GM19467 (cell line): ENCODE results near the gene CLASP2.
"Not testable (repeated sequence)": the region's sequence is repeated elsewhere in the genome, so short reads cannot be mapped to it uniquely, and the experiment has no call there.

ENCODE experiments used
- ATAC-seq: cut with Tn5 transposase; IDR thresholded peaks from one replicate; pipeline ENCODE4 v1.9.1; 2021; ENCODE audit warnings: mild to moderate bottlenecking, moderate library complexity; ENCODE audit not compliant: unreplicated experiment

Gene CLASP2

DNA sequence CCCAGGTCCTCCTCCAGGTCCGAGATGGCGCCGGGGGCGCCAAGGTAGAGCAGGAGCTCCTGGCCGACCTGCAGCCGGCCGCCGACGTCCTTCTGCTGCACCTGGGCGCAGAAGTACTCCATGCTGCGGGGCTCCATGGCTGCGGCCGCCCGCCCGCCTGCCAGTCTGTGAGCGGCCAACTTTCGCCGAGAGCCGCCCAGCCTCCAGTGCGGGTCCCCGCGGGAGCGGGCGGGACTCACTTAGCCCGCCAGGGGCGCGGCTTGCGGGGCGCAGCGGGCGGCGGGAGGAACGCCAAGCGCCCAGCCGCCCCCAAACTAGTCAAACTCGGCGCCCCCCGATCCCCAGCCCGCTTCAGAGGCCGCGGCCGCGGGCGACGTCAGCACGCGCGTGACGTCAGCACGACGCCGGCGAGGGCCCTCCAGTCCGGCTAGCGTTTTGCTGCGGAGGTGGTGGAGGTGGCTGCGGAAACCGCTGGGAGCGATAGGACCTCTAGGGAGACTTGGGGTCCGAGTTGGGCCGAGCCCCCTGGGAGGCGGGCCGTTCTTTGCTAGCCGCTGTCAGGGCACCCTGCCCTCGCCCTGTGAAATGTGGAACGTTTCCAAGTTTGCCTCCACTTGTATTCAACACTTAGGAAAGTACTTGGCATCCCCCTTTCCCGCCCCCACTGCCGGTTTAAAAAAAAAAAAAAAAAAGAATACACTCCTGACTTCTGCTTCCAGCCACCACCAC is at the start of gene CLASP2:
Gene CLASP2 (minus strand): TSS at position 389 of the 729 bp plus-strand sequence. CDS start 252 bp downstream, at position 137.
- peak; percentile 92 for ATAC-seq

DNA sequence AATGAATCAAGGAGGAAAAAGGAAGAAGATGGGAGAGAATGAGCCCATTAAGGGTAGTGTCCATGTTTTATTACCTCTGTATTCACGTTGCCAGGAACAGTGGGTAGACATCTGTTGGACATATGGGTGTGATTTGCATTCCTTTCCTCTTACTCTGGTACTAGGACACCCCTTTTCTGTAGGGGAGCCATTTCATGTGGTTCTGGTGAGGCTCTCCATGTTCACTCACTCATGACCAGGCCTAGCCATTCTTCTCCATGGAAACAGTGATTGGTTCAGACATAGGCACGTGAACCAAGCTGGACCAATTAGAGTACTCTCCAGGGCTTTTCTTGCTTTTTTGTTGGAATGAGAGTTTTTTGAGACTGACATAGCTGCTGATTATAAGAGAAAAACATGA is 40.8 kb upstream of the CLASP2 start:
- no peak for ATAC-seq

DNA sequence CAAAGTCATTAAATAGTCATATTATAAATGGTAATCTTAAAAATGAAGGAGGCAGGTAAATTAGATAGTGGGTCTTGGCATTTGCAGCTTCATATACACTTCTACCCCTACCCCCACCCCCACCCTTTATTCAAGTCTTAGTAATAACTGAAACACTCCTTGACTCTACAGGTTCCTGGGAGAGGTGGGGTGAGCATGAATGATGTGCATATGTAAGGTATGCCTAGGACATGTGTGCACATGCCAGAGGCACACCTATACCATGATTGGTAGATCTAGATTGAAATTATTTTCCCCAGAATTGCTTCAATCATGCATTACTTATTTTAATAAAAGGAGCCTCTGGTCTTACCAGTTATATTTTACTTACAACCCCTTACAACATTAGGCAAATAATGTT is 40.2 kb upstream of the CLASP2 start:
- ATAC-seq, result no peak

DNA sequence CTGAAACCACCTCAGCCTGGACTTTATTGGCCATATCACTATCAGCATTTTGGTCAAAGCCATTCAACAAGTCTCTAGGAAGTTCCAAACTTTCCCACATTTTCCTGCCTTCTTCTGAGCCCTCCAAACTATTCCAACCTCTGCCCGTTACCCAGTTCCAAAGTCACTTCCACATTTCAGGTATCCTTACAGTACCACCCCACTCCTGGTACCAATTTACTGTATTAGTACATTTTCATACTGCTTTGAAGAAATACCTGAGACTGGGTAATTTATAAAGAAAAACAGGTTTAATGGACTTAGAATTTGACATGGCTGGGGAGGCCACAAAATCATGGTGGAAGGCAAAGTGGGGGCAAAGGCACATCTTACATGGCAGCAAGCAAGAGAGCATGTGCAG is 36.3 kb upstream of the CLASP2 start:
- not testable (repeated sequence) for ATAC-seq

DNA sequence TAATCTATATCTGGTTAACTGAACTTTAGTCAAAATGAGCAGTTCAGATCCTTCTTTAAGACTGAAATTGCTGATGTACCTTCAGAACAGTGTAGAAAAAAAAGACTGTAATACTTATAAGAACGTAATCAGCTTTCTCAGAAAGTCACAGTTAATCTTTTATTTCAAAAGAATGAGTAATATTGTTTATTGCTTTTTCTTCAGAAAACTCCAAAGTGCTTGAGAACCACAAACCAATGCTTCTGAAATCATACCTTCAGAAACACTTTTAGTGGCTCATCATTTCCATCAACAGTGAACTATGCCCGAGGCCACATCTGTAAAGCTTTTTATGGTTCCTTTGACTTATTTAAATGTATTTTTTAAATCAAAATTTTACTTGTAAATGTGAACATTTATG is 33.3 kb upstream of the CLASP2 start:
- no peak for ATAC-seq

DNA sequence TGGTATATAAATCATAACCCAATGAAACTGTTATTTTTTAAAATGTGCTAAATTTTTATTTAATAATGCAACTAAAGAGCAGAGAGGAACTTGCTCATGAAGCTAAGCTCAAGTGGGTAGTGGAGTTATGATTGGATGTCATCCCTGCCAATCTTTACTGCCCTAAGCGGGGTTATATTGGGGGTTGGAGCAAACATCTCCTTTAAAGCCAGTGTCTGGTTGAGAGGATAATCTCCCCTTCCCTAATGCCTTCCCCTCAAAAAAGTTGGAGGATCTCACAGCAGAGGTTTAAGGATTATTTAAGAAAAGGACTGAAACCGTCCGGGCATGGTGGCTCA is 32.1 kb upstream of the CLASP2 start:
- no peak for ATAC-seq

DNA sequence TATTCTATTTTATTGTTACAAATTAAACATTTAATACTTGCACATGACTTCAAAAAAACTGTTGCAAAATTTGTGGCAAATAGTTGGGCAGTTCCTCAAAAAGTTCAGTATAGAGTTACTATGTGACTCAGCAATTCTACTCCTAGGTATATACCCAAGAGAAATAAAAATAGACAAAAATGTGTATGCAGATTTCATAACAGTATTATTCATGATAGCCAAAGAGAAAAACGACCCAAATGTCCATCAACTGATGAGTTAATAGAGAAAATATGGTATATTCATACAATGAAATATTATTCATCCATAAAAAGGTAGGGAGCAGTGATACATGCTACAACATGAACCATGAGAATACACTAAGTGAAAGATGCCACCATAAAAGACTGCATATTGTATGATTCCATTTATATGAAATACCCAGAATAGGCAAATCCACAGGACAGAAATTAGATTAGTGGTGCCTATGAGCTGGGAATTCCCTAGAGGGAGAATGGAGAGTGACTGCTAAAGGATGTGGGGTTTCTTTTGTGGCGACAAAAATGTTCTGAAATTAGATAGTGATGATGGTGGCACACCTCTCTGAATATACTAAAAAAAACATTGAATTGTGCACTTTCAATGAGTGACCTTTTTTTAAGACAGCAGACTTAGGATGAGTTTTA is 31.6 kb upstream of the CLASP2 start:
- no peak for ATAC-seq

DNA sequence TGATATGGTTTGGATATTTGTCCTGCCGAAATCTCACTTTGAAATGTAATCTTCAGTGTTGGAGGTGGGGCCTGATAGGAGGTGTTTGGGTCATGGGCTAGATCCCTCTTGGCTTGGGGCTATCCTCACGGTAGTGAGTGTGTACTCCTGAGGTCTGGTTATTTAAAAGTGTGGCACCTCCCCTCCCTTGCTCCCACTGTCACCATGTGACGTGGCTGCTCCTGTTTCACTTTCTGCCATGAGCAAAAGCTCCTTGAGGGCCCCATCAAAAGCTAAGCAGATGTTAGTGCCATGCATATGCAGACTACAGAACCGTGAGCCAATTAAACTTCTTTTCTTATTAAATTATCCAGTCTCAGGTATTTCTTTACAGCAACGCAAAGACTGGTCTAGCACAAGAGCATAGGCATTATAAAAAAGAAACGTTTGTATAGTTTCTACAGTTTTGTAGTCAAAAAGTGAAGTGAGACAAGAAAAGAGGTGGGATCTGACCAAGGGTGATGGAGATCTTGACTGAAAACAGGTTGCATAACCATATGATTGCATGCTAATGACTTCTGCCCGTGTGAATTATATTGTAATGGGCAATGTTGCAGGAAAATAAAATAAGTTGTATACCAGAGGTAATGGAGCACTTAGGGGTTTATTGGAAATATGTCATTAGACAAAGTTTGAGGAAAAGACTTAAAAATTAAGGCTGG is 28.5 kb upstream of the CLASP2 start:
- peak; percentile 55 for ATAC-seq

DNA sequence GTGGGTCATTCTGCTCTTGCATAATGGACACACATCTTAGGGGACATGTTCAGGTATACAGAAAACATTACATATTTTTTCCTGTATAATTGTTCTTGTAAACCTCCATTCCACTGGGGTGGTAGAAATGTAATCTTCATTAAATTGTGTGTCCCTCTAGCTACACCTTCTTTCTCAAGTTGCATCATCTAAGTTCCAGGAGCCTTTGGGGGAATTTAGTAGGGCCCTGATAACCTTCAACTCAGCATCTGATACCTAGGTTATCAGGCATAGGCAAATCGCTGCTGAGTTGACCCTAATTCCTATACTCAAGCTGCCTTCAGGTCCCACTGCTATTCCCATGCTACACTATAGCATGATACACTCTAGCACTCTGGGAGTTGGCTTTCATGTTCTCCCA is 19.1 kb upstream of the CLASP2 start:
- ATAC-seq, result no peak

DNA sequence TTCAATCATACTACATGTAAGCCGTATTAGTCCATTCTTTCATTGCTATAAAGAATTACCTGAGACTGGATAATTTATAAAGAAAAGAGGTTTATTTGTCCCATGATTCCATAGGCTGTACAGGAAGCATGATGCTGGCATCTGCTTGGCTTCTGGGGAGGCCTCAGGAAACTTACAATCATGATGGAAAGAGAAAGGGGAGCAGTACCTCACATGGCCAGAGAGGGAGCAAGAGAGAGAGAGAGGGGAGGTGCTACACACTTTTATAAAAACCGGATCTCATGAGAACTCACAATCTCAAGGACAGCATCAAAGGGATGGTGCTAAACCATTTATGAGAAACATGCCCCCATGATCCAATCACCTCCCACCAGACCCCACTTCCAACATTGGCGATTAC is 14.3 kb upstream of the CLASP2 start:
- no peak for ATAC-seq

DNA sequence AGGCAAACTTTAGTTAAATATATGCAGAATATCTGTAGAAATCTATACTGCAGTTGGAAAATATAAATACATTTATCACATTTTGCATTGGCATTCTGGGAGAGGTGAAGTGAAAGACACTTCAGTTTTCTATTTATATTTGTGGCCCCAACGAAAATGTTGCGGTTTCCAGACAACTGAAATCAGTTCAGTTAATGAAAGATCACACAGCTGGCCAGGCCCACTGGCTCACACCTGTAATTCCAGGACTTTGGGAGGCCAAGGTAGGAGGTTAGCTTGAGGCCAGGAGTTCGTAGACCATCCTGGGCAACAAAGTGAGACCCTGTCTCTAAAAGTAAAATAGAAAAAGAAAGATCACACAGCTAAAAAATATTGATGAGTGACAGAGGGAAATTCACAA is 11.9 kb upstream of the CLASP2 start:
- peak; percentile 56 for ATAC-seq

DNA sequence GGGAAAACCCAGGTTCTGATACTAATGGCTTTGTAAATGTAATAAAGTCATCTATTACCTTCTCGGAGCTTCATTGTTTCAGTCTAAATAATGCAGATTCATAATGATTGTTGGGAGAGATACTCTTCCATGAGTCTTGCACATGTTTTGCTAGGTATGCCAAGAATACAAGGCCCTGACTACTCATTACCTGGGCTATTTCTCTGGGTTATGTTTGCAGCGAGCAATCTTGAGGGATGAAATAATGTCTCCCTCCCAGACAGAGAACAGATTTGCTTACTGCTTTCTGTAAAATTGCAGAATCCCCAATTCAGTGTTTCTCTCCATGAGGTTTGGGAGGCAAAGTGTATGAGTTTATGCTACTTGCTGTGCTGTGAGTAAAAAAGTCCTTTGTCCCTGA is 6.2 kb upstream of the CLASP2 start:
- no peak for ATAC-seq

DNA sequence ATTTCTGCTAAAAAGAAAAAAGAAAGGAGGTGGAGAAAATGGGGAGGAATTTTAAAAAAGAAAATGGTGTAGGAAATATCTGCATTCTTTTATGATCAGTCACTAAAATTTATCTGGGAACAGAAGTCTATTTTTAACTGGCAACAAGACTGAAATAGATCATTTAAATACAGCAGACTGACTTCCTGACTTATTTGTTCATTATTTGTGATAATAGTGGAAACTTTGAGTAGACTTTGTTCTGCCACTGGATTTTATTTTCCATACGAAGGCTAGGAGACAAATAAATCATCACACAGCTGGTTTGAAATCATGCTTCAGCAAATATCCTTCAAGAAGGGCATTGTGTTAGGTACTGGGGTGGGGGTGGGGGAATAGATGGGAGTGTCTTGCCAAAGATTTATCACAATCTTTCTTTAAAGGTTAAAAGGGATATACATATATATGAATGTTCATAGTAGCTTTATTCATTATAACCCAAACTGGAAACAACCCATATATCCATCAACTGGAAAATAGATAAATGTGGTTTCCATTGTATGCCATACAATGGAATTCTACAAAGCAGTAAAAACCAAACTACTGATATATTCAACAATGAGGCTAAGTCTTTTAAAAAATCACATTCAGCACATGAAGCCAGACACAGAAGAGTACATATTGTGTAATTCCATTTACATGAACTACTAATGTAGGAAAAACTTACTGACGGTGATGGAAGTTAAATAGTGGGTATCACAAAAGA is 4.7 kb upstream of the CLASP2 start:
- ATAC-seq, result no peak

DNA sequence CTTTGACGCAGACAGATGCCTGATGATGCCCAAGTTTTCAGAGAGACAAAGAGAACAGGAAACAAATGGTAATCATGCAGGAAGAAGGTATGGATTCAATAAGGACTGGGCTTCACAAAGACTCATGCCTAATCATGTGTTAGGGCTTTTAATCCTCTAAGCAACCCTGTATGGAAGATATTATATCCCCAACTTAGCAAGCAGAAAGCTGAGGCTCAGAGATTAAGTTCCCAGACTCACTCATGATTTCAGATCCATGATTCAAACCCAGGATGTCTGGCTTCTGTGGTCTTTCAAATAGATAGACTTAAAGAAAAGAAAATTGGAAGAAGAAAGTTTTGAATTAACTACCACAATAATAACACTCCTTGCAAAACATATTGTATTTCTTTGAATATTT is 4.1 kb upstream of the CLASP2 start:
- no peak for ATAC-seq

DNA sequence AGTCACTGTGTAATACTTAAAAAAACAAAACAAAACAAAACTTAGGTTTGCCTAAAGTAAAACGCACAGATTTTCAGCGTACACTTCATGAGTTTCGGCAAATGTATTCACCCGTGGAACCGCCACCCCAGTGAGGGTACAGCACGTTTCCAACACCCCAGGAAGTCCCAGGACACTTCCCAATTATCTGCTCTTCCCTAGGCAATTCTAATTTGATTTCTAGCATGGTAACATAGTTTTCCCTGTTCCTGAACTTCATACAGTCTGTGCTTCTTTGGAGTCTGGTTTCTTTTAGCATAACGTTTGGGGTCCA is 497 bp upstream of the CLASP2 start:
- ATAC-seq, result no peak

DNA sequence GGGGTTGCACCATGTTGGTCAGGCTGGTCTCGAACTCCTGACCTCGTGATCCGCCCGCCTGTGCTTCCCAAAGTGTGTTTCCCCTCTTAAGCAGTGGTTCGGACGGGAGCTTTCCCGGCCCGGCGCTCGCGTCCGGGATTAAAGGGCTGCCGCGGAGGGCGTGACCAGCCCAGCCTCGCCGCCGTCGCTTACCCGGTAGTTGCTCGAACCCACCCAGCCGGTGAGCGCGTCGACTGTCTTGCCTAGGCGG is 513 bp downstream of the CLASP2 start:
- peak; percentile 62 for ATAC-seq

DNA sequence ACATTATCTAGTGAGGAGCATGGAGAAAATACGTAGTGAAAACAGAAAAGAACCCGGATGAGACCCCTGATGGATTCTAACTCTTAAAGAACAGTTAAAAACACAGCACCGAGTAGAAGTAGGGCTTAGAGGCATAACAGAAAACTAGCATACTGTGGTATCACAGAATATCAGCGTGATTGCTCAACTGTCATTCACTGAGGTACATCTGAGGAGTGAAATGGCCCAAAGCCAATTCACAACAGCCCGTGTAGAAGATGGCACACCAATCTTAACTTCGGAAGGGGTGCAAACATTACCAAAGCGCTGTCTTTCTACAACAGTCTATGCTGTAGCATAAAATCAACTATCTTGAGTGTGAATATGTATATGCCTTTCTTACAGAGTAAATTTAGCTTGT is 1.8 kb downstream of the CLASP2 start:
- no peak for ATAC-seq

DNA sequence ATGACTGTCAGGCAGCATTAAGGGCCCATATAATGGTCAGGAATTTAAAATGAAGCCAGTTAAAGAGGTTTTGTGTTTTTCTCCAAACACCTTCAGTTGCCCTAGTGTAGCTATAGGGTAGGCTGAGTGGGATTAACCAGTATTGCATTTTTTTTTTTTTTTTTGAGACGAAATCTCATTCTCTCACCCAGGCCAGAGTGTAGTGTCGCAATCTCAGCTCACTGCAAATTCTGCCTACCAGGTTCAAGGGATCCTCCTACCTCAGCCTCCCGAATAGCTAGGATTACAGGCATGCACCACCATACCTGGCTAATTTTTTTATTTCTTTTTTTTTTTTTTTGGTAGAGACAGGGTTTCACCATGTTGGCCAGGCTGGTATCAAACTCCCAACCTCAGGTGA is 7.0 kb downstream of the CLASP2 start:
- ATAC-seq, result no peak

DNA sequence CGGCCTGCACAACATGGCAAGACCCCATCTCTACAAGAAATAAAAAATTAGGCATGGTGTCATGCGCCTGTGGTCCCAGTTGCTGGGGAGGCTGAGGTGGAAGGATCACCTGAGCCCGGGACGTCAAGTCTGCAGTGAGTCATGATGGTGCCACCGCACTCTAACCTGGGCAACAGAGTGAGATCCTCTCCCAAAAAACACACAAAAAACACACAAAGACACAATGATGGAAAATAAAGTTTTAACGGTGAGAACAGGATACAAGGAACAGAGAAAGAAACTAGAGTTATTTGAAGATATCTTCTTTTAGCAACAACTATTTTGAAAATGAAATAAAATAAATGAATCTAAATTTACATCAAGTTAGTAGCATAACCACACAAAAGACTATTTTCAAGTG is 12.0 kb downstream of the CLASP2 start:
- no peak for ATAC-seq

DNA sequence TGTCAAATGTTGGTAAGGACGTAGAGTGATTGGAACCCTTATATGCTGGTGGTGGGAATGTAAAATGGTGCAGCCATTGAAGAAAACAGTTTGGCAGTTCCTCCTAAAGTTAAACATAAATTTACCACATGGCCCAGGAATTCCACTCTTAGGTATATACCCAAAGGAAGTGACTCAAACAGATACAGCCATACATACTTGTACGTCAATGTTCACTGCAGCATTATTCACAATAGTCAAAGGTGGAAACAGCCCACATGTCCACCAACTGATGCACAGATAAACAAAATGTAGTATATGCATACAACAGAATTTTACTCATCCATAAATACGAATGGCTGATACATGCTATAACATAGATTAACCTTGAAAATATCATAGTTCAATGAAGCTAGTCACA is 13.2 kb downstream of the CLASP2 start:
- no peak for ATAC-seq

DNA sequence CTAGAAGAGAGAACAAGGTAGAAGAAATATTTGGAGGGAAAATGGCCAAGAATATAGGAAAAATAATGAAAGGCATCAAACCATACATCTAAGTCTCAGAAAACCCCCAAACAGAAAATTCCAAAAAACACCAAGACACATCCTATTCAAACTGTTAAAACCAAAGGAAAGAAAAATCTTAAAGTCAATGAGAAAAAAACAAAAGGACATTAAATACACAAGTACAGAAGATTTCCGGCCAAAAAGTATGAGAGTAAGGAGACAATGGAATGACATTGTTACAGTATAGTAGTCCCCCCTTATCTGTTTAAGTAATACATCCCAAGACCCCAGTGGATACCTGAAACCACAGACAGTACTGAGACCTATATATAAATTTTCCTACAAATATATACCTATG is 18.8 kb downstream of the CLASP2 start:
- ATAC-seq, result no peak

DNA sequence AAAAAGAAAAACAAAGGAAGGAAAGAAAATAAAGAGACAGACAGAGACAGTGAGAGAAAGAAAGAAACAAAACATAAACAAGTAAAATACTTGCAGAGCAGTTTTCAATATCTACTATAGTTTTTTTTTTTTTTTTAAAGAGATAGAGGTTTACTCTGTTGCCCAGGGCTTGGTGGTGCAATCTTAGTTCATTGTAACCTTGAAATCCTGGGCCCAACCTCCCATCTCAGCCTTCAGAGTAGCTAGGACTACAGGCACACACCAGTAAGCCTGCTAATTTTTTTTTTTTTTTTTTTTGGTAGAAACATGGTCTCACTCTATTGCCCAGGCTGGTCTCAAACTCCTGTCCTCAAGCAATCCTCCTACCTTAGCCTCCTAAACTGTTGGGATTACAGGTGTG is 23.1 kb downstream of the CLASP2 start:
- no peak for ATAC-seq
